ENCODE results near the gene PYGO2. TPM values are rescaled to one million over a fixed set of nuclear protein-coding genes. Genes with fewer than 3 reads are reported as not detected.
A peak's percentile ranks its signal among the peaks of the same experiment; 100 is the strongest.

The PYGO2 gene
- total and polyA plus RNA-seq, 12 donors, result 26.2 to 61.1 (median 38.7) TPM

DNA sequence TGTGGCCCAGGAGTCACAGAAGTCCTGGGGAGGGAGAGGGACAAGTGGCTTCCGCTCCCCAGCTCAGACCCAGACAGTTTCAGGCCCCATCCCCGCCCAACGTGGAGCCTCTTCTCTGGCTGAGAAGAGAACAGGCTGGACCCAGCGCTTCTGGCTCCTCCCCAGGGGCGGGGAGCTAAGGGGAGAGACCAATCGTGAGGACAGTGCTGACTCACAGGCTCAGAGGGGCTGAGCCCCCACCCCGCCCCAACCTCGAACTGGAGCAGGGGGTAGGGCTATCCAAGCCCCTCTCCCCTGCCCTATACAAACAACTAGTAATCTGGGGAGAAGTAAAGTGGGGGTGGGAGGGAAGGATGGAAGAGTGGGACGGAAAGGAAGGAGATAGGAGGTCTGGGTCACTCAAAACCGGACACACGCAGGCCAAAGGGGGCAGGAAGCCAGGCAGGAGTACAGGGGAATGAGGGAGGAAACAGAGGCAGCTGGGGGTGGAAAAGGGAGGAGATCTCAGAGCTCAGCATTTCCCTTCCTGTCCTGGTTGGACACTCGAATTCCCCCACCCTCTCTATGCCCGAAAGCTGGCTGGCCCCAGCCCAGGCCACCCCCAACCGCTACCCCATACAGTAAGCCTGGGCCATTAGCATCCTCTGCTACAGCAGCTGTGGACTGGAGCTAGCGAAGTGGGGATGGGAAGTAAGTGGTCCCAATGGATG lies 9.2 kb upstream of the PYGO2 start, which contains the start of gene SHC1:
Gene SHC1, minus strand, starts transcription at position 117 of the 710 bp plus-strand sequence. CDS start 221 bp downstream, outside the sequence.
- Histone ChIP-seq H3K27me3 (no peaks in the 10 kb centered on the region), H3K4me1 (replicated peaks in 1 of 2) (peaks cover 35 to 51% of the 10 kb centered on the region in 2 donors), H3K36me3 (replicated peaks in 1 of 2) (peaks cover 0 to 26% of the 10 kb centered on the region in 2 donors), H3K4me3 (peak within 1 kb of the TSS in 3 of 4 donors; percentile 7 to 75 (median 8)), H3K27ac (peak within 1 kb of the TSS; percentile 93 to 100 (median 99)), H3K9me3 (replicated peaks in 1 of 3) (no peaks in the 10 kb centered on the region)
- 9 to 15% (median 11%) methylated on average over 10 to 15 of the region's 15 CpGs for WGBS, 4 donors
- TF ChIP-seq, protein P1, sequence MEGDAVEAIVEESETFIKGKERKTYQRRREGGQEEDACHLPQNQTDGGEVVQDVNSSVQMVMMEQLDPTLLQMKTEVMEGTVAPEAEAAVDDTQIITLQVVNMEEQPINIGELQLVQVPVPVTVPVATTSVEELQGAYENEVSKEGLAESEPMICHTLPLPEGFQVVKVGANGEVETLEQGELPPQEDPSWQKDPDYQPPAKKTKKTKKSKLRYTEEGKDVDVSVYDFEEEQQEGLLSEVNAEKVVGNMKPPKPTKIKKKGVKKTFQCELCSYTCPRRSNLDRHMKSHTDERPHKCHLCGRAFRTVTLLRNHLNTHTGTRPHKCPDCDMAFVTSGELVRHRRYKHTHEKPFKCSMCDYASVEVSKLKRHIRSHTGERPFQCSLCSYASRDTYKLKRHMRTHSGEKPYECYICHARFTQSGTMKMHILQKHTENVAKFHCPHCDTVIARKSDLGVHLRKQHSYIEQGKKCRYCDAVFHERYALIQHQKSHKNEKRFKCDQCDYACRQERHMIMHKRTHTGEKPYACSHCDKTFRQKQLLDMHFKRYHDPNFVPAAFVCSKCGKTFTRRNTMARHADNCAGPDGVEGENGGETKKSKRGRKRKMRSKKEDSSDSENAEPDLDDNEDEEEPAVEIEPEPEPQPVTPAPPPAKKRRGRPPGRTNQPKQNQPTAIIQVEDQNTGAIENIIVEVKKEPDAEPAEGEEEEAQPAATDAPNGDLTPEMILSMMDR (IDR thresholded peaks at IDR 0.05), result no peak
- TF ChIP-seq POLR2A (IDR thresholded peaks at IDR 0.05), result peak; percentile 93 to 95
- DNase-seq, result peak; percentile 93 to 98 (median 96)
- intact Hi-C loops (cut with DNase I), result no loop called here

GRCh38 chr1:154969860-154970452 lies 8.4 kb upstream of the PYGO2 start:
- Histone ChIP-seq H3K9me3 (replicated peaks in 1 of 3) (no peaks in the 10 kb centered on the region), H3K4me3 (peak overlapping the region in 3 of 4 donors; percentile 7 to 75 (median 8)), H3K4me1 (replicated peaks in 1 of 2) (peaks cover 35 to 50% of the 10 kb centered on the region in 2 donors), H3K27me3 (no peaks in the 10 kb centered on the region), H3K27ac (peak overlapping the region; percentile 93 to 100 (median 99)), H3K36me3 (replicated peaks in 1 of 2) (peaks cover 0 to 34% of the 10 kb centered on the region in 2 donors)
- 23 to 31% (median 27%) methylated on average over 11 to 22 of the region's 22 CpGs for WGBS, 4 donors
- peak in 4 of 7 donors; percentile 48 to 59 (median 54) for DNase-seq
- TF ChIP-seq POLR2A (IDR thresholded peaks at IDR 0.05), result no peak
- TF ChIP-seq, protein P1 (IDR thresholded peaks at IDR 0.05), result no peak
- intact Hi-C loops (cut with DNase I), result loop anchor here in 1 of 2 donors (5.0 kb wide), 1 partner anchor 32 kb away; the partner anchor contains the start of gene ZBTB7B

GRCh38 chr1:154969246-154969645 lies 7.7 kb upstream of the PYGO2 start:
- no peaks in the 10 kb centered on the region for H3K9me3 ChIP-seq (replicated peaks in 1 of 3)
- peaks cover 35 to 50% of the 10 kb centered on the region in 2 donors for H3K4me1 ChIP-seq (replicated peaks in 1 of 2)
- no peaks in the 10 kb centered on the region for H3K27me3 ChIP-seq
- no peak for DNase-seq
- H3K4me3 ChIP-seq, result peak overlapping the region in 1 of 4 donors; percentile 75
- peak overlapping the region in 4 of 5 donors; percentile 33 to 100 (median 84) for H3K27ac ChIP-seq
- TF ChIP-seq, protein P1 (IDR thresholded peaks at IDR 0.05), result no peak
- no peak for TF ChIP-seq POLR2A (IDR thresholded peaks at IDR 0.05)
- peaks cover 0 to 42% of the 10 kb centered on the region in 2 donors for H3K36me3 ChIP-seq (replicated peaks in 1 of 2)
- WGBS, 4 donors, result 40 to 73% (median 59%) methylated on average over 5 of the region's 5 CpGs
- intact Hi-C loops (cut with DNase I), result loop anchor here in 1 of 2 donors (5.0 kb wide), 1 partner anchor 33 kb away; the partner anchor contains the start of gene ZBTB7B

DNA sequence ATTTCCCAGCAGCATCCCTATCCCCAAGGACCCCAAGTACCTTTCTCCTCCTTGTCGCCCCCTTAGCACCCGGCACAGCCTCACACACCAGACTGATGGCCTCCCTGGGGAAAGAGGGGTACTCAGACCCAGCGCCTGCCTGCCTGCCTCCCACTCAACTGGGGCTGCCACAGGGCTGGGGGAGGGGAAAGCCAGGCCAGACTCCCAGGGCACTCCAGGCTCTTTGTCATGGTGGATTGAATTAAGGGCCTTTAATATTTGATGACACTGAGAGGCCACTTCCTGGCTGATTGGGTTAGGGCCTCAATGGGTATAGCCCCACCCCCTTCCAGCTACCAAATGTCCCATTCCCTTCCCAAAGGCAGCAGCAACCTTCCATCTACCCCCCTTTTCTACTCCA lies 7.1 kb upstream of the PYGO2 start:
- peaks cover 0 to 47% of the 10 kb centered on the region in 2 donors for H3K36me3 ChIP-seq (replicated peaks in 1 of 2)
- TF ChIP-seq, protein P1 (IDR thresholded peaks at IDR 0.05), result no peak
- TF ChIP-seq POLR2A (IDR thresholded peaks at IDR 0.05), result no peak
- WGBS, 4 donors, result 75 to 91% (median 77%) methylated on average over 2 to 3 of the region's 3 CpGs

More for the DNA sequence above, 7.1 kb upstream of the PYGO2 start:
- Histone ChIP-seq H3K4me3 (peak overlapping the region in 1 of 4 donors; percentile 75), H3K4me1 (replicated peaks in 1 of 2) (peaks cover 35 to 50% of the 10 kb centered on the region in 2 donors), H3K27me3 (no peaks in the 10 kb centered on the region), H3K9me3 (replicated peaks in 1 of 3) (no peaks in the 10 kb centered on the region), H3K27ac (peak overlapping the region in 4 of 5 donors; percentile 23 to 100 (median 52))
- no peak for DNase-seq
- intact Hi-C loops (cut with DNase I), result loop anchor here in 1 of 2 donors (5.0 kb wide), 1 partner anchor 34 kb away; the partner anchor contains the start of gene ZBTB7B
